Measurements from ENCODE around the gene DYRK1B.
"Not testable (repeated sequence)": the region's sequence is repeated elsewhere in the genome, so short reads cannot be mapped to it uniquely, and the experiment has no call there.

DYRK1B gene

DNA sequence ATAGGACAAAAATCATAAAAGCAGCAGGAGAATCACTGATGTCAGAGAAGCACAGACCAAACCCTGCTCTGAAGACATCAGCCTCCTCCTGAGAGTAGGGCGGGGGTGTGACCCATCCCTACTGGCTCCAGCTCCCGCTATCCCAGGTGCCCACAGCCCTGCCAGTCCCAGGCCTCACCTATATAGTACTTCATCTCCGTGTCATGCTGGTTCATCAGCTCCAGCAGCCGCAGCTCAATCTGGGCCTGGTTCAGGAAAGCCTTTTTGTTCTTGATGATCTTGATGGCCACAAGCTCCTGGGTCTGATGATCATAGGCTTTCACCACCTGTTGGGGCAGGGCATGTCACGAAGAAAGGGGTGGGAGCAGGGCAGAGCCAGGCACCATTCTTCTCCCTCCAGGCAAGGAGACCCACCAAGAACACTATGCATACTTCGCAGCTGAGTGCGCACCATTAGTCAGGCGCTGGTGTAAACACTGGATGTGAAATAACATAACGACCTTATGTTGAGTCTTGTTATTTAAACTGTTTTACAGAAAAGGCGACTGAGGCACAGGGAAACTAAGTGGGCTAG lies 4.2 kb downstream of the DYRK1B start:
- DNase-seq, result no peak

- no peak for DNase-seq
Observed at GRCh38 chr19:39828654-39829032, 5.3 kb downstream of the DYRK1B start.

DNA sequence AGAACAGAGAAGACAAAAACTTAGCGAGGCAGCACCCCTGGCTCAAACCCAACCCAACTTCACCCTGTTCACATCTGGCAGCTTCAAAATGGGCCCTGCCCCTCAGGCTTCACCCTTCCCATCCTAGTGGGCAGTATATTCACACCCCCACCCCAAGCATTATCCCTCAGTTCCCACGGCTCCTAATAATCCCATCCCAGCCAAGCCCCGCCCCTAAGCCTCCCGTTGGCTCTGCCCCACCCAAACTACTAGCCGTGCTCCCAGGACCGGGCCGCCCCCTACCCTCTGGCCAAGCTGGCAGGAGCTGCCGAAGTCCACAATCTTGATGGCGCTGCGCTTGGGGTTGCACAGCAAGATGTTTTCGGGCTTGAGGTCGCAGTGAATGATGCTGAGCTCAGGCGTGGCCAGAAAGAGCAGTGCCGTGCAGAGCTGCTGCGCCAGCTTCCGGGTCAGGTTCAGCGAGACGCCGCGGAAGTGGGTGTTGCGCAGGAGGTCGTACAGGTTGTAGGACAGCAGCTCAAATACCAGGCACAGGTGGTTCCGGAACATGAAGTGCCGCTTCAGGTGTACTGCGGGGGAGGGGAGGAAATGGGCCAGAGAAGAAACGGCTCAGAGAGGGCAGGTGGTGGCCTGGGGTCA lies 5.8 kb downstream of the DYRK1B start:
- DNase-seq, result no peak

DNA sequence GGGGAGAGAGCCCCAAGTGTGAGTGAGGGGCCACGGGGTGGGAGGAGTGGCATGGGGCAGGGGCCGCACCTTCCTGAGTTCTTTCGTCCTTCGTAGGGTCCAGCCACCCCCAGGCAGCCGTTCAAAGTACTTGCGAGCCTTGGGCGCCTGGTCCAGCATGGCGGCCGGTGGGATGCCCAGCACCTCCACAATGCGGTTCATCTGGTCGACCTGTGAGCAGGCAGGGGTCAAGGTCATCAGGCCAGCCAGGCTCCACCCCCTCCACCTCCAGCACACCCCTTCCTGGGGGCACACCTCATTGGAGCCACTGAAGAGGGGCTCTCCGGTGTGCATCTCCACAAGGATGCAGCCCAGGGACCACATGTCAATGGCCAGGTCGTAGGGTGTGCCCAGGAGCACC lies 6.7 kb downstream of the DYRK1B start:
- DNase-seq, result no peak

- DNase-seq, result no peak
Observed at GRCh38 chr19:39826311-39826945, 7.5 kb downstream of the DYRK1B start.

DNA sequence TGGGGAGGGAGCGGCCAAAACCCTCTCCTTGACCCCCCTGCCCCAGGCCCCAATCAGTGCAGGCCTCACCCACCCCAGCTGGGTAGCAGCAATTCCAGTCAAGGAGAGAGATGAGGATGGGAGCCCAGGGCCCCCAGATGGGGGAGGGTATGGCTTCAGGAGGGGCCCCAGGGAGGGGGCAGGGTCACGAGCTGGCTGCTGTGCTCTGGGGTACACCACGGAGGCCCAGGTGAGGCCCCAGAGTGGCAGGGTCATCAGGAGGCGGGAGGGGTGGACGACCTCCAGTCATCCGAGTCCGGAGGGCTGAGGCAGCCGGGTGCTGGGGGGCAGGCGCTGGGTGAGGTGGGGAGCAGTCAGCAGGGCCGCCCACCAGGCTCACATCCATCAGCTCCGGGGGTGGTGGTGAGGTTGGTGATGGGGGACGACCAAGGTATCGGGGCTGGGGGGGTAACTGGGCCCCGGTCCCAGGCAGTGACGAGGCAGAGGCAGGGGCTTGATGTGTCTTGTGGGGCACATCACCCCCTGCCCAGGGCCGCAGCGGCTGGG lies 8.4 kb downstream of the DYRK1B start:
- no peak for DNase-seq

- DNase-seq, result no peak
Observed at GRCh38 chr19:39825093-39825463, 8.9 kb downstream of the DYRK1B start.

- peak; percentile 74 to 85 for DNase-seq
Observed at GRCh38 chr19:39824143-39825092, 9.5 kb downstream of the DYRK1B start.

- DNase-seq, result no peak
Observed at GRCh38 chr19:39823686-39824085, 10.3 kb downstream of the DYRK1B start.

DNA sequence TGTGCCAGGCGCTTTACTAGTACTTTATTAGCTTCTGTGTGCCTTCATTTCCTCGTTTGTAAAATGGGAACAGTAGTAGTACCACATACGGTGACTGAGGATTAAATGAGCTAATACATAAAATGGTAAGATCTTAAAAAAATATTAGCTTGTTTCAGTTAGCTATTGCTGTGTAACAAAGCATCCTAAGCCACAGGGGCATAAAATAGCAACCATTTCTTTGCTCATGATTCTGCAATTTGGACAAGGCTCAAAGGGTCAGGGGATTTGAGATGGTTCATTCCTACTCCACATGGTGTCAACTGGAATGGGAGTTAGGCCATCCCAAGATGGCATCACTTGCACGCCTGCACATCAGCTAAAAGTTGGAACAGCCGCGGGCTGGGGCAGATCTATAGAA lies 13.3 kb downstream of the DYRK1B start:
- DNase-seq, result no peak

DNA sequence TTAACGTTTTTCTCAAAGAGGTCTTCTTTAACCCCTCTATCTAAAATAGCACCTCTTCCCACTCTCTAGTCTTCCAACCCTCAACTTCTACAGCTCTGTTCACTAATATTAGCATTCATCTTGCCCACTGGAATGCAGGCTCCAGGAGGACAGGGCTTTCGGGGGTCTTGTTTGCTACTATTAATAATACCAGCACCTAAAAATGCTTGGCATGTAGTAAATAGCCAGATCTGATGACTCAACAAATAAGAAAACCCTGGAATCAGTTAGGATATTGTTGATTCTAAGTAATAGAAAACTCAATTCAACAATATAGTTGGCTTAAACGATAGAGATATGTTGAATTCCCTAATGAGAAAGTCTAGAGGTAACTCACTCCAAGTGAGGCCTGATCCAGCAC lies 14.2 kb downstream of the DYRK1B start:
- DNase-seq, result no peak

GRCh38 chr19:39818626-39819097 lies 15.3 kb downstream of the DYRK1B start:
- DNase-seq, result no peak

- DNase-seq, result no peak
Observed at GRCh38 chr19:39817888-39818561, 15.9 kb downstream of the DYRK1B start.

GRCh38 chr19:39816287-39817048 lies 17.5 kb downstream of the DYRK1B start:
- no peak for DNase-seq

DNA sequence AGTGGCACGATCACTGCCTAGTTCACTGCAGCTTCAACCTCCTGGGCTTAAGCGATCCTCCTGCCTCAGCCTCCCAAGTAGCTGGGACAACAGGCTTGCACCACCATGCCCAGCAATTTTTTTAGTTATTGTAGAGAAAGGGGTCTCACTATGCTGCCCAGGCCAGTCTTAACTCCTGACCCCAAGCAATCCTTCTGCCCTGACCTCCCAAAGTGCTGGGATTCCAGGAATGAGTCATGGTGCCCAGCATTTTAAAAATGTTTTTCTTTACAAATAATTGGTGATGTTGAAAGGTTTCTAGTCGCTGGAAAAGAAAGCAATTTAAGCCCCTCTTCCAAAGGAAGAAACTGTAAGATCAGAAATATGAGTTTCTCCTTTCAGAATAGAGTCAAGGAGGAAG lies 19.4 kb downstream of the DYRK1B start:
- DNase-seq, result no peak

- not testable (repeated sequence) for DNase-seq
Observed at GRCh38 chr19:39814111-39814510, 19.9 kb downstream of the DYRK1B start.

DNA sequence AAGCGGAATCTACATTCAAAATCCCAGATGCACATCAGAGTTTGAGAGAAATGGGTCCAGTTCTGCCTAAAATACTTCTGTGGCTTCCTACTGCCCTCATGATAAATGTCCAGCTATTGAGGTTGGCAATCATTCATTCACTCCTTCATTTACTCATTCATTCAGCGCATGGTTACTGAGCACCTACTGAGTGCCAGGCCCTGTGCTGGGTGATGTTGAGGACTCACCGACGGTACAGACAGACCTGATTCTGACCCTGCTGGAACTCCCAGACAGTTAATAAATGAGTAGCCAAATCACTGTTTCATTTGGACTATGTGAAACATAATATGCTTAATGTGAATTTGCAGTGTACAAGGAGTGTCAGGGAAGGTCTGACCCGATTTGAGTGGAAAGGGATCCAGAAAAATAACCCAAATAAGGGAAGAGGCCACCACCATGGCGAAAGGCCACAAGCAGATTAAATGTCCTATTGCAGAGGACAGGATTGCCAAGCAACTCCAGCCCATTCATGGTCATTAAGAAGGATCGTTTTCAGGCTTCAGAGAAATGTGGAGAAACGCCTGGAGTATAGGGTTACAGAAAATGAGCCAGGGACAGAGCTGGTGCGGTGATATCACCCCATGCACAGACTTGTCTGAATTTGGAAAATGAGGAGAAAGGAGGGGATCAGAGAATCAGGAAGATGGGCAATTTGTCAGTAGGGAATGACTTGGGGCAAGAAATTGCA lies 20.5 kb downstream of the DYRK1B start:
- no peak for DNase-seq

GRCh38 chr19:39811064-39811463 lies 22.9 kb downstream of the DYRK1B start:
- no peak for DNase-seq

- no peak for DNase-seq
Observed at GRCh38 chr19:39810424-39810823, 23.5 kb downstream of the DYRK1B start.

DNA sequence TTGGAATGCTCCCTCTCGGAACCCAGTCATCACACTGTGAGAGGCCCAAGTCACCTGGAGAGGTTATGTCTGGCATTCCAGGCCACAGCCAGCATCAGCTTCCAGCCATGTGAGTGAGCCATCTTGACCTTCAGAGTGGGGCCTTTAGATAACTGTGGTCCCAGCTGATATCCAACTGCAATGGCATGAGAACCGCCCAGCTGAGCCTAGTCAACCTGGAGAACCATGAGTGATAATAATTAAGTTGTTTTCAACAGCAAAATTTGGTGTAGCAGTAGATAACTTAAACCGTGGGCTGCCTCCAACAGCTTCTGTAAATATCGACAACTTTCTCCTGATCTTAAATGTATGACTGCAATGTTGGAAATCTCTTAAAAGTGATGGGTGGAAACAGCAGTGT lies 24.6 kb downstream of the DYRK1B start:
- no peak for DNase-seq

DNA sequence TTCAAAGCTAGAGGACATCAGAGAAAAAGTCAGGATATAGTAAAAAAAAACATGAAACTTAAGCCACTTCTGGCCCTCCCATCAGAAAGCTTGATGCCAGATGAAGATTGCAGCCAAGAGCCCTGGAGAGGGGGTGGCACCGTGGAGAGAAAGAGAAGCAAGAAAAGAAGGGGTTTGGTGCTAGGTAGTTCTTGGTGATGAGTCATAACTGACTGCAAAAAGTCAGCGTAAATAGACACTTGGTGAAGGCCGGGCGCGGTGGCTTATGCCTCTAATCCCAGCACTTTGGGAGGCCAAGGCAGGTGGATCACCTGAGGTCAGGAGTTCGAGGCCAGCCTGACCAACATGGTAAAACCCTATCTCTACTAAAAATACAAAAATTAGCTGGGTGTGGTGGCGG lies 25.3 kb downstream of the DYRK1B start:
- not testable (repeated sequence) for DNase-seq
